GM12892 (cell line): ENCODE results near the gene SORBS1.

Experiments used
- POLR2A ChIP-seq: IDR thresholded peaks from 2 replicates; pipeline ENCODE4 v1.6.1; 2011; ENCODE audit warnings: low read depth, low read length, control low read depth
- POLR2AphosphoS5 ChIP-seq: IDR thresholded peaks from 2 replicates; pipeline ENCODE4 v1.6.1; 2011; ENCODE audit warnings: low read depth, low read length, control low read depth
- TAF1 ChIP-seq: IDR thresholded peaks from 2 replicates; pipeline ENCODE4 v1.6.1; 2011; ENCODE audit warnings: low read depth, mild to moderate bottlenecking, control low read depth, low read length, borderline replicate concordance

- TF ChIP-seq POLR2A (no peak), POLR2AphosphoS5 (no peak), TAF1 (no peak)
Observed at GRCh38 chr10:95574649-95575365, 13.6 kb upstream of the SORBS1 start.
